Measurements from ENCODE around the gene GRK6.

- no peak for TF ChIP-seq CTCF (IDR thresholded peaks at IDR 0.05)
- TF ChIP-seq POLR2AphosphoS5 (IDR thresholded peaks at IDR 0.05), result no peak
- no peak for TF ChIP-seq POLR2A (IDR thresholded peaks at IDR 0.05)
- TF ChIP-seq EP300 (IDR thresholded peaks at IDR 0.05), result no peak
These were observed 39.1 kb upstream of the GRK6 start for GRCh38 chr5:177387405-177387804.
